WTC11 (cell line): Measurements from ENCODE around the gene KDM1A. TPM values are rescaled to one million over a fixed set of nuclear protein-coding genes. Genes with fewer than 3 reads are reported as not detected.

Experiments
- ATF1 ChIP-seq: sonication (generic); formaldehyde crosslinking; IDR thresholded peaks from 2 replicates; pipeline ENCODE4 v1.8.1; 2023; ENCODE audit warnings: mild to moderate bottlenecking, moderate library complexity, missing genetic modification reagents
- CREM ChIP-seq: sonication (generic); formaldehyde crosslinking; IDR thresholded peaks from 2 replicates; pipeline ENCODE4 v1.8.1; 2022; ENCODE audit warnings: mild to moderate bottlenecking, missing genetic modification reagents, moderate library complexity
- ELF4 ChIP-seq: sonication (generic); formaldehyde crosslinking; IDR thresholded peaks from 2 replicates; pipeline ENCODE4 v1.8.1; 2022; ENCODE audit warnings: low read depth, mild to moderate bottlenecking, moderate library complexity, missing genetic modification reagents
- EMX1 ChIP-seq: fragments of 250-450 bp; sonication (Bioruptor Pico); IDR thresholded peaks from 2 replicates; pipeline ENCODE4 v1.8.0; 2021; ENCODE audit warnings: mild to moderate bottlenecking
- ETV6 ChIP-seq: sonication (generic); formaldehyde crosslinking; IDR thresholded peaks from 2 replicates; pipeline ENCODE4 v1.8.1; 2022; ENCODE audit warnings: mild to moderate bottlenecking, missing genetic modification reagents
- FOXK1 ChIP-seq: sonication (generic); formaldehyde crosslinking; IDR thresholded peaks from 2 replicates; pipeline ENCODE4 v1.8.0; 2022; ENCODE audit warnings: mild to moderate bottlenecking, moderate library complexity, missing genetic modification reagents
- FOXP1 ChIP-seq: sonication (generic); formaldehyde crosslinking; IDR thresholded peaks from 2 replicates; pipeline ENCODE4 v1.8.0; 2022; ENCODE audit warnings: missing genetic modification reagents, mild to moderate bottlenecking, moderate library complexity, borderline replicate concordance
- GABPB1 ChIP-seq: sonication (generic); formaldehyde crosslinking; IDR thresholded peaks from 2 replicates; pipeline ENCODE4 v1.8.1; 2023; ENCODE audit warnings: mild to moderate bottlenecking, missing genetic modification reagents
- KAT7 ChIP-seq: sonication (generic); formaldehyde crosslinking; IDR thresholded peaks from 2 replicates; pipeline ENCODE4 v1.8.1; 2023; ENCODE audit warnings: missing genetic modification reagents, mild to moderate bottlenecking, borderline replicate concordance
- MYBL2 ChIP-seq: sonication (generic); formaldehyde crosslinking; IDR thresholded peaks from 2 replicates; pipeline ENCODE4 v1.8.1; 2023; ENCODE audit warnings: mild to moderate bottlenecking, moderate library complexity, missing genetic modification reagents
- NFE2L1 ChIP-seq: sonication (generic); formaldehyde crosslinking; IDR thresholded peaks from 2 replicates; pipeline ENCODE4 v1.8.1; 2023; ENCODE audit warnings: missing genetic modification reagents
- NFYB ChIP-seq: sonication (generic); formaldehyde crosslinking; conservative IDR thresholded peaks from 2 replicates; pipeline ENCODE4 v1.8.0; 2022; ENCODE audit warnings: low read depth, missing genetic modification reagents
- SMAD4 ChIP-seq: sonication (generic); formaldehyde crosslinking; IDR thresholded peaks from 2 replicates; pipeline ENCODE4 v1.8.0; 2022; ENCODE audit warnings: mild to moderate bottlenecking, missing genetic modification reagents
- SP1 ChIP-seq: sonication (generic); formaldehyde crosslinking; conservative IDR thresholded peaks from 2 replicates; pipeline ENCODE4 v1.8.1; 2022; ENCODE audit warnings: missing genetic modification reagents
- TEAD4 ChIP-seq: sonication (generic); formaldehyde crosslinking; IDR thresholded peaks from 2 replicates; pipeline ENCODE4 v1.8.0; 2022; ENCODE audit warnings: mild to moderate bottlenecking, missing genetic modification reagents
- TP53 ChIP-seq: sonication (generic); formaldehyde crosslinking; IDR thresholded peaks from 2 replicates; pipeline ENCODE4 v1.8.1; 2023; ENCODE audit warnings: mild to moderate bottlenecking, missing genetic modification reagents
- ZBTB21 ChIP-seq: sonication (generic); formaldehyde crosslinking; IDR thresholded peaks from 2 replicates; pipeline ENCODE4 v1.8.1; 2023; ENCODE audit warnings: mild to moderate bottlenecking, missing genetic modification reagents, borderline replicate concordance
- ZNF138 ChIP-seq: sonication (generic); formaldehyde crosslinking; conservative IDR thresholded peaks from 2 replicates; pipeline ENCODE4 v1.8.1; 2022; ENCODE audit warnings: mild to moderate bottlenecking, moderate library complexity, missing genetic modification reagents
- ZNF232 ChIP-seq: sonication (generic); formaldehyde crosslinking; IDR thresholded peaks from 2 replicates; pipeline ENCODE4 v1.8.0; 2022; ENCODE audit warnings: mild to moderate bottlenecking, missing genetic modification reagents
- ZNF263 ChIP-seq: sonication (generic); formaldehyde crosslinking; IDR thresholded peaks from 2 replicates; pipeline ENCODE4 v1.8.1; 2022; ENCODE audit warnings: low read depth, mild to moderate bottlenecking, moderate library complexity, missing genetic modification reagents
- ZNF317 ChIP-seq: sonication (generic); formaldehyde crosslinking; IDR thresholded peaks from 2 replicates; pipeline ENCODE4 v1.8.1; 2023; ENCODE audit warnings: low read depth, mild to moderate bottlenecking, moderate library complexity, missing genetic modification reagents, borderline replicate concordance
- total RNA-seq: library from RNA; stranded (reverse); gene quantifications from 3 replicates; pipeline ENCODE4 v1.2.3, GENCODE V29; 2021
- TF ChIP-seq, protein P1 (sequence below): sonication (generic); formaldehyde crosslinking; IDR thresholded peaks from 2 replicates; pipeline ENCODE4 v1.8.0; 2022; ENCODE audit warnings: mild to moderate bottlenecking, missing genetic modification reagents
- TF ChIP-seq, protein P2 (sequence below): sonication (generic); formaldehyde crosslinking; IDR thresholded peaks from 2 replicates; pipeline ENCODE4 v1.8.1; 2023; ENCODE audit warnings: mild to moderate bottlenecking, moderate library complexity, missing genetic modification reagents
- TF ChIP-seq, protein P3 (sequence below): sonication (generic); formaldehyde crosslinking; IDR thresholded peaks from 2 replicates; pipeline ENCODE4 v1.8.0; 2023; ENCODE audit warnings: missing genetic modification reagents
- TF ChIP-seq, protein P4 (sequence below): sonication (generic); formaldehyde crosslinking; IDR thresholded peaks from 2 replicates; pipeline ENCODE4 v1.8.0; 2022; ENCODE audit warnings: mild to moderate bottlenecking, missing genetic modification reagents
- TF ChIP-seq, protein P5 (sequence below): sonication (generic); formaldehyde crosslinking; IDR thresholded peaks from 2 replicates; pipeline ENCODE4 v1.8.0; 2022; ENCODE audit warnings: mild to moderate bottlenecking, missing genetic modification reagents
- TF ChIP-seq, protein P6 (sequence below): sonication (generic); formaldehyde crosslinking; IDR thresholded peaks from 2 replicates; pipeline ENCODE4 v1.8.1; 2022; ENCODE audit warnings: mild to moderate bottlenecking, moderate library complexity, missing genetic modification reagents
- TF ChIP-seq, protein P7 (sequence below): sonication (generic); formaldehyde crosslinking; IDR thresholded peaks from 2 replicates; pipeline ENCODE4 v1.8.1; 2023; ENCODE audit warnings: mild to moderate bottlenecking, missing genetic modification reagents, moderate library complexity
- TF ChIP-seq, protein P8 (sequence below): sonication (generic); formaldehyde crosslinking; IDR thresholded peaks from 2 replicates; pipeline ENCODE4 v1.8.1; 2023; ENCODE audit warnings: mild to moderate bottlenecking, missing genetic modification reagents, borderline replicate concordance

Gene KDM1A
- total RNA-seq, 1 experiment from 2014 or later, result 226 TPM

DNA sequence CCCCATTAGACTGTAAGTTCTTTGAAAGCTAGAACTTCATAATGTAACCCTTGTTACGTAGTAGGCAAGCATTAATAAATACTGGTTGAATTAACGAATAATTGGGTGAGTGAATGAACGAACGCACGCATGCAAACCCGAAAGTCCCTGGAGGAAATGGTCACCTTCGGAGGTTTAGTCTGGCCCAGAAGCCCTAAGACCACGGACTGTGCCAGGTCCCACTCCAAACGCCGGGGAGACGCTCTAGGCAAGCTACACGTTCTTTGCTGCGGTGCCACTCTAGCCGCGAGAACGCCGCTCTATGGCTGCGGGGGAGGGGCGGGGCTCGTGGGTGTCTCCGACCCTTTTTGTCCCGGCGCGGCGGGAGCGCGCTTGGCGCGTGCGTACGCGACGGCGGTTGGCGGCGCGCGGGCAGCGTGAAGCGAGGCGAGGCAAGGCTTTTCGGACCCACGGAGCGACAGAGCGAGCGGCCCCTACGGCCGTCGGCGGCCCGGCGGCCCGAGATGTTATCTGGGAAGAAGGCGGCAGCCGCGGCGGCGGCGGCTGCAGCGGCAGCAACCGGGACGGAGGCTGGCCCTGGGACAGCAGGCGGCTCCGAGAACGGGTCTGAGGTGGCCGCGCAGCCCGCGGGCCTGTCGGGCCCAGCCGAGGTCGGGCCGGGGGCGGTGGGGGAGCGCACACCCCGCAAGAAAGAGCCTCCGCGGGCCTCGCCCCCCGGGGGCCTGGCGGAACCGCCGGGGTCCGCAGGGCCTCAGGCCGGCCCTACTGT is at the start of gene KDM1A (continued):
- TF ChIP-seq, protein P1, sequence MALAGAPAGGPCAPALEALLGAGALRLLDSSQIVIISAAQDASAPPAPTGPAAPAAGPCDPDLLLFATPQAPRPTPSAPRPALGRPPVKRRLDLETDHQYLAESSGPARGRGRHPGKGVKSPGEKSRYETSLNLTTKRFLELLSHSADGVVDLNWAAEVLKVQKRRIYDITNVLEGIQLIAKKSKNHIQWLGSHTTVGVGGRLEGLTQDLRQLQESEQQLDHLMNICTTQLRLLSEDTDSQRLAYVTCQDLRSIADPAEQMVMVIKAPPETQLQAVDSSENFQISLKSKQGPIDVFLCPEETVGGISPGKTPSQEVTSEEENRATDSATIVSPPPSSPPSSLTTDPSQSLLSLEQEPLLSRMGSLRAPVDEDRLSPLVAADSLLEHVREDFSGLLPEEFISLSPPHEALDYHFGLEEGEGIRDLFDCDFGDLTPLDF (CRISPR knock-in tag), result peak; percentile 91
- TF ChIP-seq, protein P2, sequence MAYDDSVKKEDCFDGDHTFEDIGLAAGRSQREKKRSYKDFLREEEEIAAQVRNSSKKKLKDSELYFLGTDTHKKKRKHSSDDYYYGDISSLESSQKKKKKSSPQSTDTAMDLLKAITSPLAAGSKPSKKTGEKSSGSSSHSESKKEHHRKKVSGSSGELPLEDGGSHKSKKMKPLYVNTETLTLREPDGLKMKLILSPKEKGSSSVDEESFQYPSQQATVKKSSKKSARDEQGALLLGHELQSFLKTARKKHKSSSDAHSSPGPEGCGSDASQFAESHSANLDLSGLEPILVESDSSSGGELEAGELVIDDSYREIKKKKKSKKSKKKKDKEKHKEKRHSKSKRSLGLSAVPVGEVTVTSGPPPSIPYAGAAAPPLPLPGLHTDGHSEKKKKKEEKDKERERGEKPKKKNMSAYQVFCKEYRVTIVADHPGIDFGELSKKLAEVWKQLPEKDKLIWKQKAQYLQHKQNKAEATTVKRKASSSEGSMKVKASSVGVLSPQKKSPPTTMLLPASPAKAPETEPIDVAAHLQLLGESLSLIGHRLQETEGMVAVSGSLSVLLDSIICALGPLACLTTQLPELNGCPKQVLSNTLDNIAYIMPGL (CRISPR knock-in tag), result peak; percentile 99
- TF ChIP-seq TP53 (CRISPR knock-in tag) (peak; percentile 79; the same call in 1 of the 2 replicates), ZNF317 (CRISPR knock-in tag) (peak; percentile 25; the same call in 1 of the 2 replicates), ZBTB21 (CRISPR knock-in tag) (peak; percentile 93), NFE2L1 (CRISPR knock-in tag) (peak; percentile 88), NFYB (CRISPR knock-in tag) (0 out of 2 replicates have a peak, but pooled peaks have one; percentile 40), MYBL2 (CRISPR knock-in tag) (peak; percentile 94), FOXP1 (CRISPR knock-in tag) (peak; percentile 92), ETV6 (CRISPR knock-in tag) (peak; percentile 86; the same call in 1 of the 2 replicates), ZNF138 (CRISPR knock-in tag) (no peak), ZNF232 (CRISPR knock-in tag) (no peak), CREM (CRISPR knock-in tag) (peak; percentile 78), GABPB1 (peak; percentile 67; the same call in 1 of the 2 replicates), SMAD4 (CRISPR knock-in tag) (peak; percentile 42; the same call in 1 of the 2 replicates), ZNF263 (CRISPR knock-in tag) (no peak), KAT7 (CRISPR knock-in tag) (0 out of 2 replicates have a peak, but pooled peaks have one; percentile 39), SP1 (CRISPR knock-in tag) (peak; percentile 94), EMX1 (no peak), TEAD4 (0 out of 2 replicates have a peak, but pooled peaks have one; percentile 57), FOXK1 (CRISPR knock-in tag) (peak; percentile 91), ELF4 (peak; percentile 72; the same call in 1 of the 2 replicates), ATF1 (CRISPR knock-in tag) (peak; percentile 57; the same call in 1 of the 2 replicates)
- TF ChIP-seq, protein P3, sequence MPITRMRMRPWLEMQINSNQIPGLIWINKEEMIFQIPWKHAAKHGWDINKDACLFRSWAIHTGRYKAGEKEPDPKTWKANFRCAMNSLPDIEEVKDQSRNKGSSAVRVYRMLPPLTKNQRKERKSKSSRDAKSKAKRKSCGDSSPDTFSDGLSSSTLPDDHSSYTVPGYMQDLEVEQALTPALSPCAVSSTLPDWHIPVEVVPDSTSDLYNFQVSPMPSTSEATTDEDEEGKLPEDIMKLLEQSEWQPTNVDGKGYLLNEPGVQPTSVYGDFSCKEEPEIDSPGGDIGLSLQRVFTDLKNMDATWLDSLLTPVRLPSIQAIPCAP (CRISPR knock-in tag), result no peak
- TF ChIP-seq, protein P4, sequence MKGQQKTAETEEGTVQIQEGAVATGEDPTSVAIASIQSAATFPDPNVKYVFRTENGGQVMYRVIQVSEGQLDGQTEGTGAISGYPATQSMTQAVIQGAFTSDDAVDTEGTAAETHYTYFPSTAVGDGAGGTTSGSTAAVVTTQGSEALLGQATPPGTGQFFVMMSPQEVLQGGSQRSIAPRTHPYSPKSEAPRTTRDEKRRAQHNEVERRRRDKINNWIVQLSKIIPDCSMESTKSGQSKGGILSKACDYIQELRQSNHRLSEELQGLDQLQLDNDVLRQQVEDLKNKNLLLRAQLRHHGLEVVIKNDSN (CRISPR knock-in tag), result peak; percentile 76; the same call in 1 of the 2 replicates
- TF ChIP-seq, protein P5, sequence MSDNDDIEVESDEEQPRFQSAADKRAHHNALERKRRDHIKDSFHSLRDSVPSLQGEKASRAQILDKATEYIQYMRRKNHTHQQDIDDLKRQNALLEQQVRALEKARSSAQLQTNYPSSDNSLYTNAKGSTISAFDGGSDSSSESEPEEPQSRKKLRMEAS (CRISPR knock-in tag), result peak; percentile 95
- TF ChIP-seq, protein P6, sequence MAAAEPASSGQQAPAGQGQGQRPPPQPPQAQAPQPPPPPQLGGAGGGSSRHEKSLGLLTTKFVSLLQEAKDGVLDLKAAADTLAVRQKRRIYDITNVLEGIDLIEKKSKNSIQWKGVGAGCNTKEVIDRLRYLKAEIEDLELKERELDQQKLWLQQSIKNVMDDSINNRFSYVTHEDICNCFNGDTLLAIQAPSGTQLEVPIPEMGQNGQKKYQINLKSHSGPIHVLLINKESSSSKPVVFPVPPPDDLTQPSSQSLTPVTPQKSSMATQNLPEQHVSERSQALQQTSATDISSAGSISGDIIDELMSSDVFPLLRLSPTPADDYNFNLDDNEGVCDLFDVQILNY (CRISPR knock-in tag), result peak; percentile 88; the same call in 1 of the 2 replicates
- TF ChIP-seq, protein P7, sequence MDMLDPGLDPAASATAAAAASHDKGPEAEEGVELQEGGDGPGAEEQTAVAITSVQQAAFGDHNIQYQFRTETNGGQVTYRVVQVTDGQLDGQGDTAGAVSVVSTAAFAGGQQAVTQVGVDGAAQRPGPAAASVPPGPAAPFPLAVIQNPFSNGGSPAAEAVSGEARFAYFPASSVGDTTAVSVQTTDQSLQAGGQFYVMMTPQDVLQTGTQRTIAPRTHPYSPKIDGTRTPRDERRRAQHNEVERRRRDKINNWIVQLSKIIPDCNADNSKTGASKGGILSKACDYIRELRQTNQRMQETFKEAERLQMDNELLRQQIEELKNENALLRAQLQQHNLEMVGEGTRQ, result peak; percentile 56
- TF ChIP-seq, protein P8, sequence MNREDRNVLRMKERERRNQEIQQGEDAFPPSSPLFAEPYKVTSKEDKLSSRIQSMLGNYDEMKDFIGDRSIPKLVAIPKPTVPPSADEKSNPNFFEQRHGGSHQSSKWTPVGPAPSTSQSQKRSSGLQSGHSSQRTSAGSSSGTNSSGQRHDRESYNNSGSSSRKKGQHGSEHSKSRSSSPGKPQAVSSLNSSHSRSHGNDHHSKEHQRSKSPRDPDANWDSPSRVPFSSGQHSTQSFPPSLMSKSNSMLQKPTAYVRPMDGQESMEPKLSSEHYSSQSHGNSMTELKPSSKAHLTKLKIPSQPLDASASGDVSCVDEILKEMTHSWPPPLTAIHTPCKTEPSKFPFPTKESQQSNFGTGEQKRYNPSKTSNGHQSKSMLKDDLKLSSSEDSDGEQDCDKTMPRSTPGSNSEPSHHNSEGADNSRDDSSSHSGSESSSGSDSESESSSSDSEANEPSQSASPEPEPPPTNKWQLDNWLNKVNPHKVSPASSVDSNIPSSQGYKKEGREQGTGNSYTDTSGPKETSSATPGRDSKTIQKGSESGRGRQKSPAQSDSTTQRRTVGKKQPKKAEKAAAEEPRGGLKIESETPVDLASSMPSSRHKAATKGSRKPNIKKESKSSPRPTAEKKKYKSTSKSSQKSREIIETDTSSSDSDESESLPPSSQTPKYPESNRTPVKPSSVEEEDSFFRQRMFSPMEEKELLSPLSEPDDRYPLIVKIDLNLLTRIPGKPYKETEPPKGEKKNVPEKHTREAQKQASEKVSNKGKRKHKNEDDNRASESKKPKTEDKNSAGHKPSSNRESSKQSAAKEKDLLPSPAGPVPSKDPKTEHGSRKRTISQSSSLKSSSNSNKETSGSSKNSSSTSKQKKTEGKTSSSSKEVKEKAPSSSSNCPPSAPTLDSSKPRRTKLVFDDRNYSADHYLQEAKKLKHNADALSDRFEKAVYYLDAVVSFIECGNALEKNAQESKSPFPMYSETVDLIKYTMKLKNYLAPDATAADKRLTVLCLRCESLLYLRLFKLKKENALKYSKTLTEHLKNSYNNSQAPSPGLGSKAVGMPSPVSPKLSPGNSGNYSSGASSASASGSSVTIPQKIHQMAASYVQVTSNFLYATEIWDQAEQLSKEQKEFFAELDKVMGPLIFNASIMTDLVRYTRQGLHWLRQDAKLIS (CRISPR knock-in tag), result peak; percentile 93; the same call in 1 of the 2 replicates
